GM12875 (cell line): ENCODE results near the gene NCKAP5.

Experiments used
- H3K4me3 ChIP-seq: one replicate; pipeline ENCODE4 v1.5.1; 2011; ENCODE audit warnings: low read depth, low read length, control low read depth
- CTCF ChIP-seq: IDR thresholded peaks from 2 replicates; pipeline ENCODE4 v1.5.1; 2011; ENCODE audit warnings: low read depth, mild to moderate bottlenecking, control low read depth, inconsistent platforms, low read length, moderate library complexity, borderline replicate concordance; ENCODE audit not compliant: insufficient read depth

The NCKAP5 gene

GRCh38 chr2:133322909-133323308 is 245.4 kb downstream of the NCKAP5 start:
- no peak for TF ChIP-seq CTCF
- no peak overlapping the region for H3K4me3 ChIP-seq

GRCh38 chr2:133317178-133317577 is 251.1 kb downstream of the NCKAP5 start:
- TF ChIP-seq CTCF = no peak
- H3K4me3 ChIP-seq = no peak overlapping the region

- TF ChIP-seq CTCF = no peak
These were observed 251.7 kb downstream of the NCKAP5 start for GRCh38 chr2:133316557-133316956.

GRCh38 chr2:133315280-133315679 is 253.0 kb downstream of the NCKAP5 start:
- no peak overlapping the region for H3K4me3 ChIP-seq
- TF ChIP-seq CTCF = no peak

More at GRCh38 chr2:133316557-133316956, 251.7 kb downstream of the NCKAP5 start:
- no peak overlapping the region for H3K4me3 ChIP-seq

GRCh38 chr2:133314795-133315194 is 253.5 kb downstream of the NCKAP5 start:
- TF ChIP-seq CTCF = no peak
- H3K4me3 ChIP-seq = no peak overlapping the region

GRCh38 chr2:133312038-133312729 is 256.1 kb downstream of the NCKAP5 start:
- TF ChIP-seq CTCF = no peak
- H3K4me3 ChIP-seq = no peak overlapping the region

GRCh38 chr2:133306236-133306635 is 262.0 kb downstream of the NCKAP5 start:
- no peak overlapping the region for H3K4me3 ChIP-seq
- TF ChIP-seq CTCF = no peak
